ELR (cell line): ENCODE data around the gene PKN2.
"Not testable (repeated sequence)": the region's sequence is repeated elsewhere in the genome, so short reads cannot be mapped to it uniquely, and the experiment has no call there.

ENCODE experiments used
- DNase-seq: peaks from one replicate; pipeline ENCODE4 v3.0.0-alpha.2; 2015; ENCODE audit warnings: low read depth

Gene PKN2

GRCh38 chr1:88880717-88881116, 196.6 kb downstream of the PKN2 start:
- DNase-seq, result not testable (repeated sequence)

- peak; percentile 23 for DNase-seq
These were observed 199.1 kb downstream of the PKN2 start for GRCh38 chr1:88883156-88883555.
